ENCODE data around the gene IL18.
"Not testable (repeated sequence)": the region's sequence is repeated elsewhere in the genome, so short reads cannot be mapped to it uniquely, and the experiment has no call there.

Gene IL18

DNA sequence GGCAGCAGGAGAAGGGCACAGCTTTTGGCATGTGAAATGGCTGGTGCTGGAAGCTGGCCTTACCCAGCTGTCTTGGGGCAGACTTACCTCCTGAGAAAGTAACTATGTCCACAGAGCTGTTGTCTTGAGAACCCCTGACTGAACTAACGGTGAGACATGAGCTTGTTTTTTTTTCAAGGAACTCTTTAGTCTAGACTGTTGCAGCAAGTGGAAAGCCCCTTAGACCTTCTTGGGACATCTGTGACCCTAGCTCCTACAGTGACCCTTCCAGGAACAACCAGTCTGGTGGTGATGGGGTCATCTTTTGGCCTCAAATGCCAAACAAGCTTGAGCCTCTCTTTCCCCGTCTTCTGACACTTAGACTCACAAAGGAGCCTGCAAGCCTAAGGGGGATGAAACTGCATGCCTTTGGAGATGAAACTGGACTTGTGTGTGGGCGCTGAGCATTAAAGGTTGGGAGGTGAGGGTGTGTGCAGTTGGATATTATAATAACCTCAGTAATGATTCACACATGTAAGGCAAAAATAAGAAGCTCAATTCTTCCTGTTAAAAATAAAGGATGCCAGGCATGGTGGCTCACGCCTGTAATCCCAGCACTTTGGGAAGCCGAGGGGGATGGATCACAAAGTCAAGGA is 41.8 kb downstream of the IL18 start:
- no peak for DNase-seq (ENCODE audit: low spot score)

DNA sequence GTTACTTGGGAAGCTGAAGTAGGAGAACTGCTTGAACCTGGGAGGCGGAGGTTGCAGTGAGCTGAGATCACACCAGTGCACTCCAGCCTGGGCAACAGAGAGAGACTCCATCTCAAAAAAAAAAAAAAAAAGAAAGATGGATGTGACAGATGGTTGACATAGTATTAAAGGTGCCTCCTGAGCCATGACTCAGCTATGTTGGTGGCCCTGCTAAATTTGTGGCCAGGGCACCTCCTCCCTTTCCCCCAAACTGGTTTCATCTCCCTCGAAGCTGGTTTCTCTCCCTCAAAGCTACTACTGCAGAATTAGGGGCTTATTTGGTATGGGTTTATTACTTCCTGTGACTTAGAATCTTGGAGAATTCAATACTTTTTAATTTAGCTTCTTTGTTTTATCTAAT is 45.7 kb downstream of the IL18 start:
- DNase-seq (ENCODE audit: low spot score), result no peak

DNA sequence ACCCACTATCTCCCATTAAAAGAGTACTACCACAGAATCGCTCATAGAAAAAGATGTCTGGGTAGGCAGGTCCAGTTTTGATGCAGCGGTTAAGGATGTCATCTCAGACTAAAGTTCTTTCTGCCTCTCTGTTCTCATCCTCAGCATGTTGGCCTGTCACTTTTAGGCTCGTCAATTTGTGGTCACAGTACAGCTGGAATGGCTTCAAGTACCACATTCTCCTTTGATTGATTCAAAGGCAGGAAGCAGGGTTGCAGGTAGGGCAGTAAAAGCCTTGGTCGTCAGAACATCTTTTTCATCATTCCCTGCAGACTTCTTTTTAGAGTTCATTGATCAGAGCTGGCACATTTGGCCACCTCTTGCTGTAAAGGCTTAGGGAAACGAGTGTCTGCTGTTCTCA is 48.5 kb downstream of the IL18 start:
- no peak for DNase-seq (ENCODE audit: low spot score)

DNA sequence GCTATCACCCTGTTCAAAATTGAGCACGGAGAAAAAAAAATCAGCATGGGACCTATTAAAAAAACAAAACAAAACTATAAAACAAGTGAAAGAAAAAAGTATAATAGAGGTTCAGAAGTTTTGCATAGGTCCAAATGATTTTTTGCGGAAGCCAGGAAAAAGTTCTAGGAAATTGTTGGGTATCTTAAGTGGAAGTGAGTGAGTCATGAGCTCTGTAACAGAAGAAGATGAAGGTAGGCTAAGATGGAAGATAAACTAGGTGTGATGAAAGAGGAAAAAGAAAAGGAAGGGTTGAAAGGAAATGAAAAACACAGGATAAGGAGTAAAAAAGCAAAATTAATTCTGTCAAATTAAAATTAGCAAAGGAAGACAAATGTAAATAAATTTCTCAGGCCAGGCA is 49.4 kb downstream of the IL18 start:
- DNase-seq (ENCODE audit: low spot score), result no peak

DNA sequence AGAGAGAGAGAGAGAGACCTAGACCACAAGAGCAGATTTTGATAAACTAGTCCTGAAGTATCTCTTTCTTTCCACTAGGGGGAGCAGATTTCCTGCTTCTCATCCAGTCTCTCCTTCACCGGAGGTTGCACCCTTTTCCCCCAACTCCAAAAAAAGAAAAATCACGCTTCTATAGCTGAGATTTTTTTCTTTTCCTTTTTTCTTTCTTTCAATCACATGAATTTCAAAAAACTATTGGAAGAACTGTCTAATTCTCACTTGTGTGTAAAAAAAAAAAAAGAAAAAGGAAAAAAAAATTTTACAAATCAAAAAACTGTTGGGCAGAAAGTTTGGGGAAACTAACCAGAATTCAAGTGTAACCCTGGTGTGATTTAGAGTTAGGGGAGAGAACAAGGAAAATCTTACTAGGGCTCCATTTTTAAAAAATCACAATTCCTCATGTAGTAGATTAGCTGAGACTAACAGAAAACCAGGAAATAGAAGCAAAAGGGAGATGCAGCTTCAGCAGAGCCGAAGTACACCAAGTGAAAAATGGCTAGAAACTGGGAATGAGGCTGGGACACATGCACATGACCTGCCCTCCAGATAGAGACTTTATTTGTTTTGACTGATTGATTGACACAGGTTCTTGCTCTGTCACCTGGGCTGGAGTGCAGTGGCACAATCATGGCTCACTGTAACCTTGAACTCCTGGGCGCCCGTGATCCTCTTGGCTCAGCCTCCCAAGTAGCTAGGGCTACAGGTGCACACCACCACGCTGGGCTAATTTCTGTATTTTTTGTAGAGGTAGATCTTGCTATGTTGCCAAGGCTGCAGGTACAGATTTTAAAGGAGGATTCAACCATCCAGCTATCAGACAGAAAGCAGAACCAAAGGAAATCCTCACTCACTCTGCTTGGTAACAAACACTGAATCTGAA is 50.1 kb downstream of the IL18 start:
- DNase-seq (ENCODE audit: low spot score), result peak; percentile 86

DNA sequence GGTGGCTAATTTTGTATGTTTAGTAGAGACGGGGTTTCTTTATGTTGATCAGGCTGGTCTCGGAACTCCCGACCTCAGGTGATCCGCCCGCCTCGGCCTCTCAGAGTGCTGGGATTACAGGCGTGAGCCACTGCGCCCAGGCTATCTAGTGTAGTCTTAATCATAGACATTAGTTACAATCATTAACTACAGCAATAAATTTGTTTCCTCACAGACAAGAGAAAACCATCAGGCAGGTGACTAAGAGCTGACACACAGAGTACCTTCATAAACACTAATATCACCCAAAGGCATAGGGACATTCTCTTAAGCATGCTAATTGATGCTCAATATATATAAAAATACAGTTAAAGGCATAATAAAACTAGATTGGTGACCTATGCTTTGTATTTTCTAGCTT is 57.8 kb downstream of the IL18 start:
- no peak for DNase-seq (ENCODE audit: low spot score)

DNA sequence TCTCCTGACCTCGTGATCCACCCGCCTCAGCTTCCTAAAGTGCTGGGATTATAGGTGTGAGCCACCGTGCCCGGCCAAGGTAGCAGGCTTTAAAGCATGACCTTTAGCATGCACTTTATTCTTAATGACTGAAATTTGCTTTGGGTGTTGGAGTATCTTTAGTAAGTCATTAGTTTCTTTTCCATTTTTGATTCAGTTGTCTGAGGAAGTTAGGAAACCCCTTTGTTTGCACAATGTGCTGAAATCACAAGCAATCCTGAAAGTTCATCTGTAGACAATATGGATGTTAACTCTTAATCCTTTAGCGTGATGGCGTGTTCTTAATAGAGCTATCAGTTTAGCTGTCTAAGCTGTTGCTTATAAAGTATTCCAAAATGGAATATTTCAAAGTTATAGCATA is 60.4 kb downstream of the IL18 start:
- no peak for DNase-seq (ENCODE audit: low spot score)

DNA sequence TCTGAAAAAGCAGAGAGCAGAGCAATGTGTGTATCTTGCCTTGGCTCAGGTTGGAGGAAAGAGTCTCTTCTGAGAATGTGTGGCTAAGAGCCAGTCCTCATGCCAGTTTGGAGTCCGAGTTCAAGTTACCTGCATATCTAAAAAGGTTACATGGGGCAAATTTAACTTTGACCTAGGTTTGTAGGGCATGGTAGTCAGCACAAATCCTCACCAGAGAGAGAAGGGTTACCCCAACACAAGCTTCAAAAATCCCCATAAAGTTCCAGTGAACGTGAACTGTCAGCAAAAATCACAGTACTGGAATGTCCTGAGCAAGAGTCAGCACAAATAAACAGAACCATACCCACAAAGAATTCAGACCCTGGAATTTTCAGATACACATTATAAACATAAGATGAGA is 63.4 kb downstream of the IL18 start:
- DNase-seq (ENCODE audit: low spot score), result no peak

DNA sequence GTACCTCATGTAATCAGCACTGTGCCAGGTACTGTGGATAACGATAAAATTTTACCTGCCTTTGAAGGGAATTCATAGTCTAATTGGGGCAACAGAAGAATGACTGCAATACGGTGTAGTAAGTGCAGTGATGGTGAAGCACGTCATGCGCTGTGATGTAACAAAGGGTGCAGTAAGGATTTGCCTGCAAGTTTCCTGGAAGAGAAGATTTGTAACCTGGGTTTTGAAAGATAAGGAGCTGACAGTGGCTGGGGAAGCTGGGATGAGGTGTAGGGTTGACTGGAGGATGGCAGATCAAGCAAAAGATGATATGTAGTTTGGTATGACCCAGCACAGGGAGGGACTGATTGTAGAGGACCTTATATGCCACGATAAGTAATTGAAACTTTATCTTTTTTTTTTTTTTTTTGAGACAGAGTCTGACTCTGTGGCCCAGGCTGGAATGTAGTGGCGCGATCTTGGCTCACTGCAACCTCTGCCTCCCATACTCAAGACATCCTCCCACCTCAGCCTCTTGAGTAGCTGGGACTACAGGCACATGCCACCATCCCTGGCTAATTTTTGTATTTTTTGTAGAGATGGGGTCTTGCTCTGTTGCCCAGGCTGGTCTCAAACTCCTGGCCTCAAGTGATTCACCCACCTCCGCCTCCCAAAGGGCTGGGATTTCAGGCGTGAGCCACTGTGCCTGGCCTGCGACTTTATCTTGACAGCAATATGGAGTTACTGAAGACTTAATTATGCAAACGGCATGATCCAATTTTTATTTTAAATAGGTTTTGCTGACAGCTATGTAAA is 66.0 kb downstream of the IL18 start:
- DNase-seq (ENCODE audit: low spot score), result no peak

DNA sequence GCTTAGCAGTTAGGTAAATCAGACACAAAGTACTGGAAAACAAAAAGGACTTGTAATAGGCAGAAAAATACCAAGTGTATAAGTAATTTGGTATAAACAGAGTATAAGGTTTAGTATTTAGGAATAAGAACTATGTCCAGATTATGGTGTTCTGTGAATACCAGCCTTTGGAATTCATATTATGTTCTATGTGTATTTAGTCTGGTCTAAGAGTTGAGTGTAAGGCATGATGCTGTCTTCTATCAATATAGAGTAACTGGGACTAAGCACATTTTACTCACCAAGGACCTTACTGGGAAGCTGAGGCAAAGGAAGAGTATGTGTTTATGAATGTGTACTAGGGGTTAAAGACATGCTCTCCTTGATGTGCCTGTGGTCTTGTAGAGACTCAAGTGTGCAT is 67.7 kb downstream of the IL18 start:
- DNase-seq (ENCODE audit: low spot score), result no peak

DNA sequence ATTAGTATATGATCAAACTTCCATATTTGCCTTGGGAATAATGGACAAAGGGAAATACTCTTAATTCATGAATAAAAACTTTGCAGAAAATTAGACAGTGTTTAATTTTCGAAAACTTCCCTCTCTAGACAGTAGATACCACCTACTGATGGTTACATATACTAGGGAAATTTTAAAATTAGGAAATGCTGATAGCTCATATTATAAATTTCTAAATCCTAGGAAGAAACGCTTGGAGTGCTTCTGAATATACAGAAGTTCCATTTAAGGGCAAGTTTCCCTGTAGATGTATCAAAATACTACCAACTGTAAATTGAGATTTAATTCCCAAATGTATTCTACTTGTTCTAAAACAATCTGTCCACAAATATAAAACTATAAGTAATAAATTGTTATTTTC is 68.6 kb downstream of the IL18 start:
- DNase-seq (ENCODE audit: low spot score), result not testable (repeated sequence)

All from pons (tissue), 1 donor.